MCF 10A (cell line): ENCODE data around the gene CCDC30. TPM values are rescaled to one million over a fixed set of nuclear protein-coding genes. Genes with fewer than 3 reads are reported as not detected.

Experiments used
- BruUV-seq: library from RNA; stranded (reverse); fragments of 400-500 nt; replicated peaks from 2 replicates; lab custom pipeline; 2021; lab: Mats Ljungman, UMichigan
- CTCF ChIA-PET: fragments of 300-600 bp; sonication (Branson Sonifier 250); formaldehyde crosslinking; extraction: SDS; loops from one replicate; lab custom pipeline; 2021; ENCODE audit warnings: antibody characterized with exemption, inconsistent platforms; lab: Yijun Ruan, JAX
- POLR2A ChIA-PET: fragments of 300-600, 350-650 bp; sonication (Branson Sonifier 250); formaldehyde crosslinking; extraction: SDS; loops from one replicate; lab custom pipeline; 2020; ENCODE audit warnings: antibody characterized with exemption, inconsistent platforms; lab: Yijun Ruan, JAX
- DNase-seq: peaks from one replicate; pipeline ENCODE4 v3.0.0-alpha.2; 2018; ENCODE audit not compliant: unreplicated experiment
- H3K27ac Mint-ChIP-seq: one replicate; pipeline ENCODE4 v1.8.0; 2022; ENCODE audit warnings: mild to moderate bottlenecking, low read depth, mixed read lengths; ENCODE audit not compliant: unreplicated experiment
- H3K27me3 Mint-ChIP-seq: one replicate; pipeline ENCODE4 v1.8.0; 2022; ENCODE audit warnings: mixed read lengths; ENCODE audit not compliant: insufficient read depth, unreplicated experiment
- H3K36me3 Mint-ChIP-seq: one replicate; pipeline ENCODE4 v1.8.0; 2022; ENCODE audit warnings: mild to moderate bottlenecking, moderate library complexity, mixed read lengths; ENCODE audit not compliant: insufficient read depth, unreplicated experiment
- H3K4me1 Mint-ChIP-seq: one replicate; pipeline ENCODE4 v1.8.0; 2022; ENCODE audit warnings: mixed read lengths; ENCODE audit not compliant: insufficient read depth, unreplicated experiment
- H3K4me3 Mint-ChIP-seq: one replicate; pipeline ENCODE4 v1.8.0; 2022; ENCODE audit warnings: mild to moderate bottlenecking, moderate library complexity, mixed read lengths; ENCODE audit not compliant: unreplicated experiment
- H3K9me3 Mint-ChIP-seq: one replicate; pipeline ENCODE4 v1.8.0; 2022; ENCODE audit warnings: mixed read lengths; ENCODE audit not compliant: unreplicated experiment
- intact Hi-C: fragments of 100-400 bp; cut with micrococcal nuclease; formaldehyde crosslinking; loops from 2 replicates; pipeline ENCODE4 v1.14.1; 2022
- total RNA-seq: library from RNA; stranded (reverse); gene quantifications from 2 replicates; pipeline ENCODE4 v1.2.3, GENCODE V29; 2022
- TF ChIP-seq, protein P1 (sequence below): fragments of 200-600 bp; IDR thresholded peaks from one replicate; pipeline ENCODE4 v1.8.0; 2022; ENCODE audit warnings: antibody characterized with exemption, mild to moderate bottlenecking; ENCODE audit not compliant: unreplicated experiment

CCDC30 gene
- total RNA-seq, 1 experiment from 2014 or later, result 2.2 TPM

DNA sequence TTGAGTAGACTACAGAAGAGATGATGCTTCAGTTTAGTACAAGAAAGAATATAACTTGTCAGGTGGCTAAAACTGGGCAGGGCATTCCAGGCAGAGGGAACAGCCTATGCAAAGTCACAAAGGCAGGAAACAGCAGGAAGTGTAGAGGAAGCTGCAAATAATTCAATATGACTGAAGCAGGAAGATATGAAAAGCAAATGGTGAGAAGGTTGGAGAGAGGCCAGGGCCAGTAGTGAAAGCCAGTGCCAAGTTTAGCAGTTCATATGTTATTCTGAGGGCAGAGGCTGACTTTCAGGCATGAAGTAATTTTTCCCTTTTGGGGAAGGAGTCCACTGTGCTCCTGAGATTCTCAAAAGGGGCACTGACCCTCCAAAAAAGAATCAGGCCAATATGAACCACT is 211.1 kb downstream of the CCDC30 start:
- H3K27me3 Mint-ChIP-seq, result no peaks in the 10 kb centered on the region
- BruUV-seq, result no TSS peak
- no peaks in the 10 kb centered on the region for H3K4me1 Mint-ChIP-seq
- DNase-seq, result no peak
- POLR2A ChIA-PET, result interaction anchor here (1.8 kb wide), 1 partner anchor 8 kb away, joined by 10 read pairs; the partner anchor contains the start of gene YBX1
- H3K27ac Mint-ChIP-seq, result peak overlapping the region; percentile 81
- no peaks in the 10 kb centered on the region for H3K9me3 Mint-ChIP-seq
- intact Hi-C loops, result no loop called here
- CTCF ChIA-PET, result interaction anchor here (0.6 kb wide), 1 partner anchor 59 kb away, joined by 3 read pairs; no protein-coding TSS in a partner anchor
- TF ChIP-seq, protein P1, sequence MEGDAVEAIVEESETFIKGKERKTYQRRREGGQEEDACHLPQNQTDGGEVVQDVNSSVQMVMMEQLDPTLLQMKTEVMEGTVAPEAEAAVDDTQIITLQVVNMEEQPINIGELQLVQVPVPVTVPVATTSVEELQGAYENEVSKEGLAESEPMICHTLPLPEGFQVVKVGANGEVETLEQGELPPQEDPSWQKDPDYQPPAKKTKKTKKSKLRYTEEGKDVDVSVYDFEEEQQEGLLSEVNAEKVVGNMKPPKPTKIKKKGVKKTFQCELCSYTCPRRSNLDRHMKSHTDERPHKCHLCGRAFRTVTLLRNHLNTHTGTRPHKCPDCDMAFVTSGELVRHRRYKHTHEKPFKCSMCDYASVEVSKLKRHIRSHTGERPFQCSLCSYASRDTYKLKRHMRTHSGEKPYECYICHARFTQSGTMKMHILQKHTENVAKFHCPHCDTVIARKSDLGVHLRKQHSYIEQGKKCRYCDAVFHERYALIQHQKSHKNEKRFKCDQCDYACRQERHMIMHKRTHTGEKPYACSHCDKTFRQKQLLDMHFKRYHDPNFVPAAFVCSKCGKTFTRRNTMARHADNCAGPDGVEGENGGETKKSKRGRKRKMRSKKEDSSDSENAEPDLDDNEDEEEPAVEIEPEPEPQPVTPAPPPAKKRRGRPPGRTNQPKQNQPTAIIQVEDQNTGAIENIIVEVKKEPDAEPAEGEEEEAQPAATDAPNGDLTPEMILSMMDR, result no peak
- peaks cover 32% of the 10 kb centered on the region for H3K36me3 Mint-ChIP-seq
- H3K4me3 Mint-ChIP-seq, result no peak overlapping the region

- TF ChIP-seq, protein P1, result no peak
- no peaks in the 10 kb centered on the region for H3K9me3 Mint-ChIP-seq
- intact Hi-C loops, result no loop called here
- H3K27ac Mint-ChIP-seq, result peak overlapping the region; percentile 81
- CTCF ChIA-PET, result no interaction called here
- peaks cover 31% of the 10 kb centered on the region for H3K36me3 Mint-ChIP-seq
- H3K4me3 Mint-ChIP-seq, result no peak overlapping the region
- POLR2A ChIA-PET, result no interaction called here
- BruUV-seq, result no TSS peak
- peaks cover 1% of the 10 kb centered on the region for H3K4me1 Mint-ChIP-seq
- no peak for DNase-seq
- no peaks in the 10 kb centered on the region for H3K27me3 Mint-ChIP-seq
These were observed 211.6 kb downstream of the CCDC30 start for GRCh38 chr1:42674682-42675081.

DNA sequence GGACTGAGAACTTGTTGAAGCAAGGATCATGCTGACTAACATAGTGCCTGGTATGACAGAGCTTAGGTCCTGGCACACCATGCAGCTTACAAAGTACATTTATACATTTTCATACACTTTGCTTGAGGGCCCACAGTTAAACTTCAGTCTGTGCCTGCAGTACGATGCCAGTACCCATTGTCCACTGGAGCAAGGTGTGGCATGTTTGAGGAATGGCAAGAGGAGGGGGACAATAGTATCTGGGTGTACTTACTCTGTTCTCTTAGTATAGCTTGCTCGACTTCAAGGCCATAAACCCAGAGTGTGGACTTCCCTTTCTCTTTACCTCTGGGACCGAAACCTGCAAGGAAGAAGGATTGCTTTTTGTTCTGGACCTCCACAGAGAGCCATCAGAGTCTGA is 212.4 kb downstream of the CCDC30 start:
- Mint-ChIP-seq H3K4me1 (peaks cover 9% of the 10 kb centered on the region), H3K9me3 (no peaks in the 10 kb centered on the region), H3K36me3 (peaks cover 25% of the 10 kb centered on the region), H3K27ac (peak overlapping the region; percentile 53), H3K27me3 (no peaks in the 10 kb centered on the region), H3K4me3 (no peak overlapping the region)
- no peak for DNase-seq
- intact Hi-C loops, result no loop called here
- TF ChIP-seq, protein P1, result no peak
- ChIA-PET POLR2A (interaction anchor here (0.9 kb wide), 1 partner anchor 12 kb away, joined by 3 read pairs; no protein-coding TSS in a partner anchor), CTCF (no interaction called here)
- no TSS peak for BruUV-seq

DNA sequence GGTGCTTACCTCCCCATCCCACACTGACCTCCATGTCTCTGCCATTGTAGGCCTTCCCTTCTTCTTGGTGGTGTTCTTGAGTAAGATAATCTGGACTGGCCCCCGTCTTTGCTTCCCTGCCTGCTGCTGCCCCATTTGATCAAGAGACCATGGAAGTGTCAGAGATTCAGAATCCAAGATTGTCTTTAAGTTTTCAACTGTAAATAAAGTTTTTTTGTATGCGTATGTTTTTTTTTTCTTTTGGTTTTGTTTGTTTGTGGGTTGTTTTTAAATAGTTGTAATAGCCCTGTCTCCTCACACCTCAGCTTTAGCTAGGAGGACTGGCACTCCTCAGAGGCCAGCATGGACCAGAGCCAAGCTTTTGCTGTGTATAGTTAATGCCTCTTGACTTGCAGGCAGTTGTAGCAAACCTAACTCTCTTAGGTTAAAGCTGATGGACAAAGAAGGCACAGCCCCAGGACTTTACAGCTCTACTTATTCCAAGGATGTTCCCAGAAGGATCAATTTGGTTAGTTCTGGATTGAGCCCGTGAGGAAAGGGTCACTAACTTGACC is 213.5 kb downstream of the CCDC30 start:
- peaks cover 18% of the 10 kb centered on the region for H3K4me1 Mint-ChIP-seq
- TF ChIP-seq, protein P1, result no peak
- H3K9me3 Mint-ChIP-seq, result no peaks in the 10 kb centered on the region
- CTCF ChIA-PET, result no interaction called here
- no peak overlapping the region for H3K4me3 Mint-ChIP-seq
- H3K27me3 Mint-ChIP-seq, result no peaks in the 10 kb centered on the region
- POLR2A ChIA-PET, result no interaction called here
- DNase-seq, result no peak
- peak overlapping the region; percentile 7 for H3K27ac Mint-ChIP-seq
- H3K36me3 Mint-ChIP-seq, result peaks cover 25% of the 10 kb centered on the region
- no TSS peak for BruUV-seq
- intact Hi-C loops, result no loop called here
